ENCODE data around the gene BICDL2.

The BICDL2 gene

GRCh38 chr16:3008690-3009037, 28.1 kb downstream of the BICDL2 start:
- Histone ChIP-seq H3K4me3 (ENCODE audit: low read depth, low read length) (peak overlapping the region; percentile 50), H3K27me3 (ENCODE audit: control insufficient read depth, insufficient read depth, low read length) (peaks cover 5% of the 10 kb centered on the region), H3K4me1 (ENCODE audit: control insufficient read depth, insufficient read depth, low read length) (peaks cover 37% of the 10 kb centered on the region), H3K9ac (ENCODE audit: low read depth, low read length) (peak overlapping the region; percentile 50), H3K9me3 (ENCODE audit: control insufficient read depth, insufficient read depth, low read length) (no peaks in the 10 kb centered on the region), H3K36me3 (ENCODE audit: control insufficient read depth, insufficient read depth, low read length) (no peaks in the 10 kb centered on the region)

DNA sequence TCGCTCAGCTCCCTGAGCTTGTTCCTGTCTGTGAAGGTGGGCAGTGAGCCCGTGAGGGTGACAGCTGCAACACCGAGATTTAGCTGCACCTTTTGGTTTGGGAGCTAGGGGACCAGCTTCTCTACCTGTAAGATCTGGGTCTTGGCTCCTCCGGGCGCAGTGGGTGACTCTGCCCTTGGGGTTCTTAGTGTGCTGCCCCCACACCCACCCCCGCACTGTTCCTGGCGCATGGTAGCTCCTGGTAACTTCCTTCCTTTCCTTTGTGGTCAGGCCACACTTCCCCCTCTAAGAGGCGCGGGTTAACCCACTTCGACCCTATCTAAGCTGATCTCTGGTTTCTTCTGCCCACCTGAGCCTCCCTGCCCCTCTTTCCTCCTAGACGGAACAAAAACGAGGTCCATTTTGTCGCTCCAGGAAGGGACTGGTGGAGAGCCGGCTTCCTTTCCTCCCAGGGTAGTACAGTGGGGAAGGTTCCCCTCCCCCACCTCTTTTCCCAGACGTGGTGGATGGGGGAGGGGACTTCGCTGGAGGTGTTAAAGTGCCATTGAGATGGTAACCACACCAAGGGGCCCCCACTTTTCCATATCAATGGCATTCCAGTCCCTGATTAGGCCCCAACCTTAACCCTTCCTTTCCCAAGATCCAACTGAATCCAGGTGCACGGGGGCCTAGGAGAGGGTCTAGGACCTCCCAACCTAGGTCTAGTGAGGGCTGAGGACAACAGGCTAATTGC, 28.6 kb downstream of the BICDL2 start:
- H3K27me3 ChIP-seq (ENCODE audit: control insufficient read depth, insufficient read depth, low read length): peaks cover 5% of the 10 kb centered on the region
- peak overlapping the region; percentile 95 for H3K9ac ChIP-seq (ENCODE audit: low read depth, low read length)
- no peaks in the 10 kb centered on the region for H3K9me3 ChIP-seq (ENCODE audit: control insufficient read depth, insufficient read depth, low read length)

GRCh38 chr16:3007059-3007956, 29.4 kb downstream of the BICDL2 start:
- H3K27me3 ChIP-seq (ENCODE audit: control insufficient read depth, insufficient read depth, low read length): peaks cover 5% of the 10 kb centered on the region
- no peaks in the 10 kb centered on the region for H3K9me3 ChIP-seq (ENCODE audit: control insufficient read depth, insufficient read depth, low read length)
- peak overlapping the region; percentile 66 for H3K4me3 ChIP-seq (ENCODE audit: low read depth, low read length)
- H3K4me1 ChIP-seq (ENCODE audit: control insufficient read depth, insufficient read depth, low read length): peaks cover 30% of the 10 kb centered on the region
- peak overlapping the region; percentile 95 for H3K9ac ChIP-seq (ENCODE audit: low read depth, low read length)
- H3K36me3 ChIP-seq (ENCODE audit: control insufficient read depth, insufficient read depth, low read length): no peaks in the 10 kb centered on the region

More for the DNA sequence above, 28.6 kb downstream of the BICDL2 start:
- H3K4me1 ChIP-seq (ENCODE audit: control insufficient read depth, insufficient read depth, low read length): peaks cover 33% of the 10 kb centered on the region
- peak overlapping the region; percentile 66 for H3K4me3 ChIP-seq (ENCODE audit: low read depth, low read length)
- no peaks in the 10 kb centered on the region for H3K36me3 ChIP-seq (ENCODE audit: control insufficient read depth, insufficient read depth, low read length)

DNA sequence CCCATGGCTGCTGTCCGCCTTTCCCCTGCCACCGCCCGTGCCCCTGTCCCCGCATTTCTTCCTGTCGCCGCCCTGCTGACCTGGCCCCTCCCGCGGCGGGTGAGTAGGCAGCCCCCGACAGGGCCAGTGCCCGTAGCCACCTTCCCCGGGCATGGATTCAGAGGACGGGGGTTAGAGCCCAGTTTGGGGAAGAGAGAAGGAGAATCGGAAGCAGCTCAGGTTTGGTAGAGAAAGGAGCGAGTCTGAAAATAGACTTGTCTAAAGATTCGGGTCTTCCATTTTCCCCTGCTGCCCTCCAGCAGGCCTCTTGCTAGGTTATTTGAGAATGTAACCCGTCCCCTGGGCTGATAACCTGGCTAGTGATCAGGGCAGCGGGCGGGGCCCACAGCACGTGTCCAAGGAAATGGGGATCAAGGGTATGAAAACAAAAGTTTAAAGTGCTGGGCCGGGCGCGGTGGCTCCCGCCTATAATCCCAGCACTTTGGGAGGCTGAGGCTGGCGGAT, 31.9 kb downstream of the BICDL2 start:
- Histone ChIP-seq H3K27me3 (ENCODE audit: control insufficient read depth, insufficient read depth, low read length) (no peaks in the 10 kb centered on the region), H3K4me1 (ENCODE audit: control insufficient read depth, insufficient read depth, low read length) (peaks cover 25% of the 10 kb centered on the region), H3K36me3 (ENCODE audit: control insufficient read depth, insufficient read depth, low read length) (no peaks in the 10 kb centered on the region), H3K4me3 (ENCODE audit: low read depth, low read length) (peak overlapping the region; percentile 64), H3K9me3 (ENCODE audit: control insufficient read depth, insufficient read depth, low read length) (no peaks in the 10 kb centered on the region), H3K9ac (ENCODE audit: low read depth, low read length) (peak overlapping the region; percentile 65)

DNA sequence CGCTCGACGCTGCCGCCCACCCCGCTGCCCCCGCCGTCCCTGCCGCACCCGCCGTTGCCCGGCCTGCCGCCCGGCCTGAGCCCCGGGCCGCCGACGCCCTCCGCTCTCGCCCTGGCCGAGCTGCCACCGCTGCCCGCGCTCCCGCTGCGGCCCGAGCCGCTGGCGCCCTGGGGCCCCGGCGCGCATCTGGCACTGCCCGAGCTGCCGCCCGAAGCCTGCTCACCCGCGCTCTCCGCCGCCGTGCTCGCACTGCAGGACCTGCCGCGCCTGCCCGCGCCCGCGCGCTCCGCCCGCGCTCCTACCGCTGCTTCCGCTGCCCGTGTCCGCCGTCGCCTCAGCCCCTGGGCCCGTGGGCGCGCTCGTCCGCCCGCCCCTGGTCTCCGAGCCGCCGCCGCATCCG, 32.4 kb downstream of the BICDL2 start:
- Histone ChIP-seq H3K9ac (ENCODE audit: low read depth, low read length) (no peak overlapping the region), H3K4me3 (ENCODE audit: low read depth, low read length) (no peak overlapping the region), H3K9me3 (ENCODE audit: control insufficient read depth, insufficient read depth, low read length) (no peaks in the 10 kb centered on the region), H3K4me1 (ENCODE audit: control insufficient read depth, insufficient read depth, low read length) (peaks cover 21% of the 10 kb centered on the region), H3K27me3 (ENCODE audit: control insufficient read depth, insufficient read depth, low read length) (no peaks in the 10 kb centered on the region), H3K36me3 (ENCODE audit: control insufficient read depth, insufficient read depth, low read length) (no peaks in the 10 kb centered on the region)

GRCh38 chr16:3003582-3004270, 33.0 kb downstream of the BICDL2 start:
- Histone ChIP-seq H3K4me3 (ENCODE audit: low read depth, low read length) (no peak overlapping the region), H3K9ac (ENCODE audit: low read depth, low read length) (no peak overlapping the region), H3K4me1 (ENCODE audit: control insufficient read depth, insufficient read depth, low read length) (peaks cover 23% of the 10 kb centered on the region), H3K36me3 (ENCODE audit: control insufficient read depth, insufficient read depth, low read length) (no peaks in the 10 kb centered on the region), H3K9me3 (ENCODE audit: control insufficient read depth, insufficient read depth, low read length) (no peaks in the 10 kb centered on the region), H3K27me3 (ENCODE audit: control insufficient read depth, insufficient read depth, low read length) (no peaks in the 10 kb centered on the region)

DNA sequence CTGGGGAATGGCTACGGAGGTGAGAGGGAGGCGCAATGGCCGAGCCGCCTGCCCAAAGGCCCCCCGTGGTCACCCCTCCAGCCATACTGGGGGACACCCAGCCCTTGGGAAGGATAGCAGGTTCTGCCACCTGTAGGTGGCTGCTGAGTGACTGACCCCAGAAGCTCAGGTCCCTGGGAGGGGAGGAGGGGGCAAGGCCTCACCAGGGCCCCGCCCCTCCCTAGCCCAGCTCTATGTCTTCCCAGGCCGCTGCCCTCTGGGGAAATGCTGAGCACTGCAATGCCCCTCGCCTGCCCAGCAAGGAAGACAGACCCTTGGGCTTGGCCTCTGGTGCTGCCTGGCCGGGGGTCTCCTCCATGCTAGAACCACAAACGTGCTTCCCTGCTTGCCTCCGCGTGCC, 35.4 kb downstream of the BICDL2 start:
- Histone ChIP-seq H3K9ac (ENCODE audit: low read depth, low read length) (no peak overlapping the region), H3K4me1 (ENCODE audit: control insufficient read depth, insufficient read depth, low read length) (peaks cover 5% of the 10 kb centered on the region), H3K9me3 (ENCODE audit: control insufficient read depth, insufficient read depth, low read length) (no peaks in the 10 kb centered on the region), H3K27me3 (ENCODE audit: control insufficient read depth, insufficient read depth, low read length) (no peaks in the 10 kb centered on the region), H3K4me3 (ENCODE audit: low read depth, low read length) (no peak overlapping the region), H3K36me3 (ENCODE audit: control insufficient read depth, insufficient read depth, low read length) (no peaks in the 10 kb centered on the region)

GRCh38 chr16:3000540-3000939, 36.2 kb downstream of the BICDL2 start:
- no peak overlapping the region for H3K9ac ChIP-seq (ENCODE audit: low read depth, low read length)
- H3K4me1 ChIP-seq (ENCODE audit: control insufficient read depth, insufficient read depth, low read length): peaks cover 3% of the 10 kb centered on the region
- H3K4me3 ChIP-seq (ENCODE audit: low read depth, low read length): no peak overlapping the region
- H3K36me3 ChIP-seq (ENCODE audit: control insufficient read depth, insufficient read depth, low read length): no peaks in the 10 kb centered on the region
- H3K27me3 ChIP-seq (ENCODE audit: control insufficient read depth, insufficient read depth, low read length): no peaks in the 10 kb centered on the region
- H3K9me3 ChIP-seq (ENCODE audit: control insufficient read depth, insufficient read depth, low read length): no peaks in the 10 kb centered on the region

GRCh38 chr16:2999929-3000328, 36.8 kb downstream of the BICDL2 start:
- Histone ChIP-seq H3K27me3 (ENCODE audit: control insufficient read depth, insufficient read depth, low read length) (no peaks in the 10 kb centered on the region), H3K4me3 (ENCODE audit: low read depth, low read length) (no peak overlapping the region), H3K9ac (ENCODE audit: low read depth, low read length) (no peak overlapping the region), H3K4me1 (ENCODE audit: control insufficient read depth, insufficient read depth, low read length) (peaks cover 3% of the 10 kb centered on the region), H3K9me3 (ENCODE audit: control insufficient read depth, insufficient read depth, low read length) (no peaks in the 10 kb centered on the region), H3K36me3 (ENCODE audit: control insufficient read depth, insufficient read depth, low read length) (no peaks in the 10 kb centered on the region)

- Histone ChIP-seq H3K27me3 (ENCODE audit: control insufficient read depth, insufficient read depth, low read length) (no peaks in the 10 kb centered on the region), H3K4me3 (ENCODE audit: low read depth, low read length) (no peak overlapping the region), H3K9ac (ENCODE audit: low read depth, low read length) (no peak overlapping the region), H3K9me3 (ENCODE audit: control insufficient read depth, insufficient read depth, low read length) (no peaks in the 10 kb centered on the region), H3K36me3 (ENCODE audit: control insufficient read depth, insufficient read depth, low read length) (no peaks in the 10 kb centered on the region), H3K4me1 (ENCODE audit: control insufficient read depth, insufficient read depth, low read length) (peaks cover 3% of the 10 kb centered on the region)
These were observed 40.4 kb downstream of the BICDL2 start for GRCh38 chr16:2996298-2996697.

GRCh38 chr16:2992383-2993081, 44.2 kb downstream of the BICDL2 start:
- no peaks in the 10 kb centered on the region for H3K27me3 ChIP-seq (ENCODE audit: control insufficient read depth, insufficient read depth, low read length)
- H3K4me3 ChIP-seq (ENCODE audit: low read depth, low read length): no peak overlapping the region
- H3K9ac ChIP-seq (ENCODE audit: low read depth, low read length): no peak overlapping the region
- no peaks in the 10 kb centered on the region for H3K36me3 ChIP-seq (ENCODE audit: control insufficient read depth, insufficient read depth, low read length)
- no peaks in the 10 kb centered on the region for H3K9me3 ChIP-seq (ENCODE audit: control insufficient read depth, insufficient read depth, low read length)
- peaks cover 7% of the 10 kb centered on the region for H3K4me1 ChIP-seq (ENCODE audit: control insufficient read depth, insufficient read depth, low read length)
